Keratinocyte (primary cell): ENCODE measurements around the gene SKIC2. TPM values are rescaled to one million over a fixed set of nuclear protein-coding genes. Genes with fewer than 3 reads are reported as not detected.

Source experiments
- DNase-seq: peaks from one replicate; pipeline ENCODE4 v3.0.0-alpha.2; 2011; ENCODE audit warnings: low read depth, missing footprints, low spot score
- FAIRE-seq: peaks from 2 replicates; lab custom pipeline; 2011; peaks lifted over from hg19 to GRCh38; lab: Jason Lieb, UNC
- H2AFZ ChIP-seq: 2 replicates; pipeline ENCODE4 v1.6.0; 2012; ENCODE audit warnings: low read length, control low read depth, inconsistent platforms; ENCODE audit not compliant: control insufficient read depth
- H3K27ac ChIP-seq: 2 replicates; pipeline ENCODE4 v1.5.1; 2011; ENCODE audit warnings: low read length; ENCODE audit not compliant: control insufficient read depth, insufficient read depth
- H3K27me3 ChIP-seq: 3 replicates; pipeline ENCODE4 v1.6.0; 2011; ENCODE audit warnings: low read length; ENCODE audit not compliant: control insufficient read depth, insufficient read depth; ENCODE audit errors: extremely low read depth
- H3K36me3 ChIP-seq, 2 experiments: 2 replicates in 1 of 2; 3 replicates in 1 of 2; pipeline ENCODE4 v1.5.1; 2011; ENCODE audit warnings: low read length in 2 of 2, mild to moderate bottlenecking in 1 of 2; ENCODE audit not compliant: control insufficient read depth in 2 of 2, insufficient read depth in 2 of 2; ENCODE audit errors: extremely low read depth in 1 of 2
- H3K4me1 ChIP-seq: 3 replicates; pipeline ENCODE4 v1.5.1; 2011; ENCODE audit warnings: low read length; ENCODE audit not compliant: control insufficient read depth, insufficient read depth; ENCODE audit errors: extremely low read depth
- H3K4me2 ChIP-seq: 3 replicates; pipeline ENCODE4 v1.6.0; 2011; ENCODE audit warnings: low read depth, low read length; ENCODE audit not compliant: control insufficient read depth, insufficient read depth; ENCODE audit errors: extremely low read depth
- H3K4me3 ChIP-seq, 3 experiments: fragments of 200-600 bp in 1 of 3; sonication (generic) in 1 of 3; 2 replicates in 2 of 3; 3 replicates in 1 of 3; pipeline ENCODE4 v1.5.1; 2011 to 2016; ENCODE audit warnings: low read length in 3 of 3, mild to moderate bottlenecking in 3 of 3, control low read depth in 2 of 3, inconsistent platforms in 1 of 3, low read depth in 1 of 3, mixed read lengths in 1 of 3, mixed run types in 1 of 3, moderate library complexity in 1 of 3; ENCODE audit not compliant: control insufficient read depth in 2 of 3, insufficient read depth in 2 of 3; ENCODE audit errors: extremely low read depth in 1 of 3
- H3K79me2 ChIP-seq: 2 replicates; pipeline ENCODE4 v1.6.0; 2012; ENCODE audit warnings: low read length; ENCODE audit not compliant: control insufficient read depth, insufficient read depth
- H3K9ac ChIP-seq: 3 replicates; pipeline ENCODE4 v1.6.0; 2011; ENCODE audit warnings: low read length; ENCODE audit not compliant: control insufficient read depth, insufficient read depth; ENCODE audit errors: extremely low read depth
- H3K9me1 ChIP-seq: 3 replicates; pipeline ENCODE4 v1.6.0; 2011; ENCODE audit warnings: low read length; ENCODE audit not compliant: control insufficient read depth, insufficient read depth; ENCODE audit errors: extremely low read depth
- H3K9me3 ChIP-seq: 2 replicates; pipeline ENCODE4 v1.5.1; 2012; ENCODE audit warnings: low read depth, low read length; ENCODE audit not compliant: control insufficient read depth
- H4K20me1 ChIP-seq: 3 replicates; pipeline ENCODE4 v1.6.0; 2011; ENCODE audit warnings: low read length; ENCODE audit not compliant: control insufficient read depth, insufficient read depth; ENCODE audit errors: extremely low read depth
- EZH2 ChIP-seq: IDR thresholded peaks from one replicate; pipeline ENCODE4 v1.6.1; 2012; ENCODE audit warnings: inconsistent platforms, mild to moderate bottlenecking, low read length, moderate library complexity
- dilution Hi-C: fragments of 300-500 bp; cut with MboI; formaldehyde crosslinking; loops from one replicate; pipeline ENCODE4 v1.7.0; 2020; ENCODE audit warnings: low sequenced_read_pairs; ENCODE audit not compliant: extremely low pct_ligation_motif_present
- polyA plus RNA-seq, 5 experiments: library from polyadenylated mRNA; depleted of rRNA in 3 of 5; stranded (reverse) in 3 of 5; stranded (forward) in 1 of 5; unstranded in 1 of 5; fragments of >200 nt; gene quantifications; 1 replicate in 1 of 5; 2 replicates in 3 of 5; 3 replicates in 1 of 5; pipeline versions ENCODE4 v1.2.1 to v1.2.3, GENCODE V29; 2011 to 2012; ENCODE audit warnings: missing spikeins in 2 of 5, low read depth in 1 of 5, low replicate concordance in 1 of 5
- TF ChIP-seq, protein P1 (sequence below), 3 experiments: IDR thresholded peaks in 1 of 3; conservative IDR thresholded peaks in 1 of 3; optimal IDR thresholded peaks in 1 of 3; 2 replicates in 2 of 3; 3 replicates in 1 of 3; pipeline versions ENCODE3 to v1.5.1; 2011; ENCODE audit warnings: low read length in 3 of 3, mild to moderate bottlenecking in 3 of 3, moderate library complexity in 2 of 3, control low read depth in 1 of 3, inconsistent platforms in 1 of 3; ENCODE audit not compliant: insufficient read depth in 2 of 3; ENCODE audit errors: extremely low read depth in 1 of 3

Gene SKIC2
- polyA plus RNA-seq, 1 donor (not counting 4 experiments of a cell fraction or from before 2014, with no cell fraction given) = 24.5 TPM

DNA sequence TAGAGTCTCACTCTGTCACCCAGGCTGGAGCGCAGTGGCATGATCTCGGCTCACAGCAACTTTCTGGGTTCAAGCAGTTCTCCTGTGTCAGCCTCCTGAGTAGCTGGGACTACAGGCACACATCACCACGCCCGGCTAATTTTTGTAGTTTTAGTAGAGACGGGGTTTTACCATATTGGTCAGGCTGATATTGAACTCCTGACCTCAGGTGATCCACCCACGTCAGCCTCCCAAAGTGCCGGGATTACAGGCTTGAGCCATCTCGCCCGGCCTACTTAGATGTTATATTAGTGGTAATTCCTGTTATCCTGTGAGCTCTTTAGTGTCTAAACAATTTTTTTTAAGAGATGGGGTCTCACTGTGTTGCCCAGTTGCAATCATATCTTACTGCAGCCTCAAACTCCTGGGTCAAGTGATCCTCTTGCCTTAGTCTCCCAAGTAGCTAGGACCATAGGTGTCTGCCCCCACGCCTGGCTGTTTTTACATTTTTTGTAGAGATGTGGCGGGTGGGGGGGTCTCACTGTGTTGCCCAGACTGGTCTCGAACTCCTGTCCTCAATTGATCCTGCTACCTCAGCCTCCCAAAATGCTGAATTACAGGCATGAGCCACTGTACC lies 18.9 kb downstream of the SKIC2 start:
- no peak for TF ChIP-seq EZH2
- TF ChIP-seq, protein P1, sequence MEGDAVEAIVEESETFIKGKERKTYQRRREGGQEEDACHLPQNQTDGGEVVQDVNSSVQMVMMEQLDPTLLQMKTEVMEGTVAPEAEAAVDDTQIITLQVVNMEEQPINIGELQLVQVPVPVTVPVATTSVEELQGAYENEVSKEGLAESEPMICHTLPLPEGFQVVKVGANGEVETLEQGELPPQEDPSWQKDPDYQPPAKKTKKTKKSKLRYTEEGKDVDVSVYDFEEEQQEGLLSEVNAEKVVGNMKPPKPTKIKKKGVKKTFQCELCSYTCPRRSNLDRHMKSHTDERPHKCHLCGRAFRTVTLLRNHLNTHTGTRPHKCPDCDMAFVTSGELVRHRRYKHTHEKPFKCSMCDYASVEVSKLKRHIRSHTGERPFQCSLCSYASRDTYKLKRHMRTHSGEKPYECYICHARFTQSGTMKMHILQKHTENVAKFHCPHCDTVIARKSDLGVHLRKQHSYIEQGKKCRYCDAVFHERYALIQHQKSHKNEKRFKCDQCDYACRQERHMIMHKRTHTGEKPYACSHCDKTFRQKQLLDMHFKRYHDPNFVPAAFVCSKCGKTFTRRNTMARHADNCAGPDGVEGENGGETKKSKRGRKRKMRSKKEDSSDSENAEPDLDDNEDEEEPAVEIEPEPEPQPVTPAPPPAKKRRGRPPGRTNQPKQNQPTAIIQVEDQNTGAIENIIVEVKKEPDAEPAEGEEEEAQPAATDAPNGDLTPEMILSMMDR (optimal IDR thresholded peaks at IDR 0.05 in 1 of 3, IDR thresholded peaks at IDR 0.05 in 1 of 3, conservative IDR thresholded peaks at IDR 0.05 in 1 of 3; ENCODE audit: extremely low read depth in 1 of 3, insufficient read depth in 2 of 3, low read length in 3 of 3) = no peak
- dilution Hi-C loops = no loop called here
- DNase-seq (no peak), FAIRE-seq (no peak)
- H3K9me1 ChIP-seq = no peaks in the 10 kb centered on the region
- H3K9ac ChIP-seq = no peak overlapping the region
- peaks cover 6% of the 10 kb centered on the region for H3K4me1 ChIP-seq
- no peaks in the 10 kb centered on the region for H4K20me1 ChIP-seq
- H3K27ac ChIP-seq = no peak overlapping the region
- no peak overlapping the region for H3K4me2 ChIP-seq
- no peaks in the 10 kb centered on the region for H3K27me3 ChIP-seq
- H2AFZ ChIP-seq = no peak overlapping the region
- H3K36me3 ChIP-seq = no peaks in the 10 kb centered on the region
- H3K4me3 ChIP-seq = no peak overlapping the region
- H3K79me2 ChIP-seq = peaks cover 9% of the 10 kb centered on the region
- no peaks in the 10 kb centered on the region for H3K9me3 ChIP-seq

DNA sequence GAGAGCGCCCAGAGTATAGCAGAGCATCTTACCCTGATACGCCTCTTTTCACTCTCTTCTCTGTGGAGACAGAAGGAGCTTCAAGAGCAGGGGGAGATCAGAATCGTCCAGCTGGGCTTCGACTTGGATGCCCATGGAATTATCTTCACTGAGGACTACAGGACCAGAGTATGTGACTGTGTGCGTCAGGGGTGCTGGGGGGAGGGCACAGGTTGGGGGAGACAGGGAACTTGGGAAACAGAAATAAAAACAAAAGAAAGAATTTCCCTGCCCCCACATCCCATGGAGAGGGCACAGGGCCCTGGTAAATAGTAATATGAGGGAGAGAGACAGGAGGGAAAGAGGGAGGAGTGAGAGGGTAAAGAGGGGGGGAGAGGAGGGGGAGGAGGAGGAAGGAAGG lies 19.9 kb downstream of the SKIC2 start:
- no peak for FAIRE-seq
- dilution Hi-C loops = no loop called here
- H3K4me1 ChIP-seq = no peaks in the 10 kb centered on the region
- H3K27me3 ChIP-seq = no peaks in the 10 kb centered on the region
- no peaks in the 10 kb centered on the region for H4K20me1 ChIP-seq
- H3K9me1 ChIP-seq = no peaks in the 10 kb centered on the region
- H3K27ac ChIP-seq = no peak overlapping the region
- no peak overlapping the region for H3K4me3 ChIP-seq
- H3K4me2 ChIP-seq = no peak overlapping the region
- no peak for DNase-seq
- no peaks in the 10 kb centered on the region for H3K36me3 ChIP-seq
- H2AFZ ChIP-seq = no peak overlapping the region
- H3K9ac ChIP-seq = no peak overlapping the region
- H3K9me3 ChIP-seq = no peaks in the 10 kb centered on the region
- peaks cover 2% of the 10 kb centered on the region for H3K79me2 ChIP-seq
- TF ChIP-seq EZH2 = no peak
- TF ChIP-seq, protein P1 (optimal IDR thresholded peaks at IDR 0.05 in 1 of 3, IDR thresholded peaks at IDR 0.05 in 1 of 3, conservative IDR thresholded peaks at IDR 0.05 in 1 of 3; ENCODE audit: extremely low read depth in 1 of 3, insufficient read depth in 2 of 3, low read length in 3 of 3) = no peak
